Measurements from ENCODE around the gene OXSR1.

DNA sequence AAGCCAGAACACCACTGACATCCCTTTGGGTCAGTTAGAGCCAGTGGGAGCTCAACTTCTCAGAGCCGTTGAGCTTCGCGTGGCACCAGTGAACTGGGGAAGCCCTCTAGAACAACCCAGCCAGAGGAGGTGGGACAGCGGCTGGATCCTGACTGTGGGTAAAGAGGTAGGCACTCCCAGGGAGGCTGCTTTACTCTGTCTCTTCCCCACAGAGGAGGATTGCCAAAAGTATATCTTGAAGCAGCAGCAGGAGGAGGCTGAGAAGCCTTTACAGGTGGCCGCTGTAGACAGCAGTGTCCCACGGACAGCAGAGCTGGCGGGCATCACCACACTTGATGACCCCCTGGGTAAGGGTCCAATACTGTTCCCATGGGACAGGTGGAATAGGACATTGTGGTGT is 25.7 kb upstream of the OXSR1 start:
- TF ChIP-seq TAF1 (IDR thresholded peaks at IDR 0.05; ENCODE audit: borderline replicate concordance, insufficient read depth, low read length) = no peak
- no peak for TF ChIP-seq POLR2AphosphoS5 (IDR thresholded peaks at IDR 0.05; ENCODE audit: low read depth, low read length)
- TF ChIP-seq, protein P1, sequence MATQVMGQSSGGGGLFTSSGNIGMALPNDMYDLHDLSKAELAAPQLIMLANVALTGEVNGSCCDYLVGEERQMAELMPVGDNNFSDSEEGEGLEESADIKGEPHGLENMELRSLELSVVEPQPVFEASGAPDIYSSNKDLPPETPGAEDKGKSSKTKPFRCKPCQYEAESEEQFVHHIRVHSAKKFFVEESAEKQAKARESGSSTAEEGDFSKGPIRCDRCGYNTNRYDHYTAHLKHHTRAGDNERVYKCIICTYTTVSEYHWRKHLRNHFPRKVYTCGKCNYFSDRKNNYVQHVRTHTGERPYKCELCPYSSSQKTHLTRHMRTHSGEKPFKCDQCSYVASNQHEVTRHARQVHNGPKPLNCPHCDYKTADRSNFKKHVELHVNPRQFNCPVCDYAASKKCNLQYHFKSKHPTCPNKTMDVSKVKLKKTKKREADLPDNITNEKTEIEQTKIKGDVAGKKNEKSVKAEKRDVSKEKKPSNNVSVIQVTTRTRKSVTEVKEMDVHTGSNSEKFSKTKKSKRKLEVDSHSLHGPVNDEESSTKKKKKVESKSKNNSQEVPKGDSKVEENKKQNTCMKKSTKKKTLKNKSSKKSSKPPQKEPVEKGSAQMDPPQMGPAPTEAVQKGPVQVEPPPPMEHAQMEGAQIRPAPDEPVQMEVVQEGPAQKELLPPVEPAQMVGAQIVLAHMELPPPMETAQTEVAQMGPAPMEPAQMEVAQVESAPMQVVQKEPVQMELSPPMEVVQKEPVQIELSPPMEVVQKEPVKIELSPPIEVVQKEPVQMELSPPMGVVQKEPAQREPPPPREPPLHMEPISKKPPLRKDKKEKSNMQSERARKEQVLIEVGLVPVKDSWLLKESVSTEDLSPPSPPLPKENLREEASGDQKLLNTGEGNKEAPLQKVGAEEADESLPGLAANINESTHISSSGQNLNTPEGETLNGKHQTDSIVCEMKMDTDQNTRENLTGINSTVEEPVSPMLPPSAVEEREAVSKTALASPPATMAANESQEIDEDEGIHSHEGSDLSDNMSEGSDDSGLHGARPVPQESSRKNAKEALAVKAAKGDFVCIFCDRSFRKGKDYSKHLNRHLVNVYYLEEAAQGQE (IDR thresholded peaks at IDR 0.05; ENCODE audit: insufficient read depth in 1 of 2, low read depth in 2 of 2, low read length in 2 of 2) = no peak
- TF ChIP-seq SIN3A (IDR thresholded peaks at IDR 0.05; ENCODE audit: borderline replicate concordance, insufficient read depth, low read length) = no peak
- no peak for TF ChIP-seq FOXP2 (optimal IDR thresholded peaks at IDR 0.05; ENCODE audit: borderline replicate concordance, extremely low read depth, extremely low read length, insufficient read depth)
